Esophagus mucosa (tissue), 1 donor: ENCODE measurements around the gene DNAJC4. TPM values are rescaled to one million over a fixed set of nuclear protein-coding genes. Genes with fewer than 3 reads are reported as not detected.

Source experiments
- ATAC-seq: fragments of 200-7000 bp; cut with Tn5 transposase; one replicate; pipeline ENCODE4 v1.9.1; 2020
- total RNA-seq: library from RNA; stranded (reverse); gene quantifications from one replicate; pipeline ENCODE4 v1.2.4, GENCODE V29; 2023
- donor health status: DM: yes; HTN: yes; CAD: no.

The DNAJC4 gene
- total RNA-seq, 1 donor from 2014 or later, result 16.7 TPM

DNA sequence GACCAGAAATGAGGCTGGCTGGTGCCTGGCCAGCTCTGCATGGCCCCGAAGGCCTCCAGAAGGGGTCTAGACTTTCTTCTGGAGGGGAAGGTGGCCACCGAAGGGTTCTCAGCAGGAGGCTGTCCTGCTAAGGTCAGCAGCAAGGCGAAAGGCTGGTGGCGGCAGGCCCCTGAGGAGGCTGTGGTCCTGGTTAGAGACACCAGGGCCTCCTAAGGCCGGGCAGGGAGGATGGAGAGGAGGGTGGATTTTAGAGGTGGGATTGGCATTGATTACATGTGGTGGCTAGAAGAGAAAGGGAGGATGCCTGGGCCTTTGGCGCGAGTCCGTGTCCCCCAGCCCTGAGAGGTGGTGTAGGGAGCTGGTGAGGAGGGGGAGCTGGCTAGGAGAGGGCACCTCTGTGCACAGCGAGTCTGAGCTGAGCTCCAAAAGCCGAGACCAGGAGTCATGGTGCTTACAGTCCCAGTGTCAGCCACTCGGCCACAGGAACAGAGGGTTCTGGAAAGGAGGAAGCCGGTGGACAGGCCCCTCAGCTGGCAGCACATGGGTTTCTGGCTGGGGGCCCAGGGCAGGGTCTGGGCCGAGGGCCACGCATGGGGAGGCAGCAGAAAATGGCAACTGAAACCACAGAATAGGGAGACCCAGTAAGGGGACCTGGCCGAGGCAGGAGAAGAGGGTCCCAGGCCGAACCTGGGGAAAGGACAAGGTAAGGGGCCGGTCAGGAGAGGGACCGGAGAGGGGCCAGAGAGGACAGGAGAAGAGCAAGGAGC is 21.4 kb upstream of the DNAJC4 start:
- ATAC-seq, result no peak

DNA sequence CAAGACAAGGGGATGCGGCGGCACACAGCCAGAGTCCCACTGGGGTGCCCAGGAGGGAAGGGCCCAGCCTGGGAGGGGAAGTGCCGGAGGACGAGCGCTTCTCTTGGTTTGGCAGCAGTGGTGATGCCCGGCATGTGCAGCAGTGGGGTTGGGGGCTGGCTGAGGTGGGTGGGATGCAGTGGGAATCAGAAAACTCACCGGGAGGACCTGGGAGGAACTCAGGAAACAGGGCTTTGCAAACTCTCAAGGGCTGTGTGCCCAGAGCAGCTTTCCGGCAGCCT is 20.8 kb upstream of the DNAJC4 start:
- no peak for ATAC-seq

DNA sequence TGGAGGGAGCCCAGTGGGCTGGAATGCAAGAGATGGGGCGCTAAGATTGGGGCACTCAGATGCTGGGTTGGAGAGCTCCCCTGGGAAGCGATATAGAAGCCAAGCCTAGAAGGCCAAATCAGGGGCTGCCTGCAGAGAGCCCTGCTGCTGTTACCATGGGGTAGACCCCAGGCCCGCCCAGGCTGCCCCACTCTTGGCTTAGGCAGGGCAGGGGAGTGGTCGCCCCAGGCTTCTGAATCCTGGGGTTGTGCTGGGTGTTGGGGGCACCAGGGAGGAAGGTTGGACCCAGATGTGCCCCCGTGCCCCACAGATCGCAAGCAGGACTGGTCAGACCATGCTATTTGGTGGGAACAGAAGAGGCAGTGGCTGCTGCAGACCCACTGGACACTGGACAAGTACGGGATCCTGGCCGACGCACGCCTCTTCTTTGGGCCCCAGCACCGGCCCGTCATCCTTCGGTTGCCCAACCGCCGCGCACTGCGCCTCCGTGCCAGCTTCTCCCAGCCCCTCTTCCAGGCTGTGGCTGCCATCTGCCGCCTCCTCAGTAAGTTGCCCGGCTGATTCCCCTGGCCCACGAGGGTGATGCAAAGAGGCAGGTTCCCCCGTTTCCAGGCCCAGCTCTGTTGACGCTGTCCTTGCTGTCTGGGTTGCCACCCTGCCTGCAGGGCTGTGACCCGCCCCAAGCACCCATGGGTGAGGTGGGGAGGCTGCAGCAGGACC is 19.9 kb upstream of the DNAJC4 start:
- no peak for ATAC-seq

DNA sequence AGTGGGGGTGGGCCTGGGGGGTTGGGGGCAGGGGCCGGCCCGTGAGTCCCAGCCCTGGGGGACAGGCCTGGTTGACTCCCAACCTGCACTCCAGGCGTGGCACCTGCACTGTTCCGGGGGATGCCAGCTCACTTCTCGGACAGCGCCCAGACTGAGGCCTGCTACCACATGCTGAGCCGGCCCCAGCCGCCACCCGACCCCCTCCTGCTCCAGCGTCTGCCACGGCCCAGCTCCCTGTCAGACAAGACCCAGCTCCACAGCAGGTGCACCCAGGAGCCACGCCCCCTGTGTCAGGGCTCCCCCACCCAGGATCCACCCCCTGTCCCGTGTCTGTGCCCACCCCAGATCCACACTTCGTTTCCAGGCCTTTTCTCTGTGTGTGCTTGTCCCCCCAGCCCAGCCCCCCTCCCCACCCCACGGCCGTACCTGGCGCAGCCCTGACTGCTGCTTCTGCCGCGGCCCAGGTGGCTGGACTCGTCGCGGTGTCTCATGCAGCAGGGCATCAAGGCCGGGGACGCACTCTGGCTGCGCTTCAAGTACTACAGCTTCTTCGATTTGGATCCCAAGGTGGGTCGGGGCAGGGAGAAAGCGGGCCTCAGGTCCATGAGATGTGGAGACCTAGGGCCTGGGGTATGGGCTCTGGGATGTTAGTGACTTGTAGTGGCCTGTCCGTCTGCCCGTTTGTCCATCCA is 19.0 kb upstream of the DNAJC4 start:
- no peak for ATAC-seq

DNA sequence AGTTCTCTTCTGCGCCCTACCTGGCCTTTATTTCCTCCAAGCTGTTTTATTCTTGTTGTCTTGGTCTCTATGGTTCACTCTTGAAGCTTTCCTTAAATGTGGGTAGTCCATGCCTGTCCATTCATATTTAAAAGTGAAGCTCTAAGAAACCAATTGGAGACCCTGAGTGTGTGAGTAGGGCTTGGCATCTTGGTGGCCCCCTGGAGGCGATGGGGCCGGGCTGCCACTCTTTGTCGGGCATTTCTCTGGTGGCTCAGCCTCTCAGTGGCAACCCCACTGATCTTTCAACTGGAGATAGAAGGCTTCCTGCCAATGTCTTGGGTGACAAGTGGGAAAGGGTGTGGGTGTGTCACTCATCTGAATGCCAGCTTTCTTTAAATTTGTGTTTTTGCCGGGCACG is 13.5 kb upstream of the DNAJC4 start:
- no peak for ATAC-seq

- no peak for ATAC-seq
Observed at GRCh38 chr11:64218628-64219353, 11.6 kb upstream of the DNAJC4 start.

DNA sequence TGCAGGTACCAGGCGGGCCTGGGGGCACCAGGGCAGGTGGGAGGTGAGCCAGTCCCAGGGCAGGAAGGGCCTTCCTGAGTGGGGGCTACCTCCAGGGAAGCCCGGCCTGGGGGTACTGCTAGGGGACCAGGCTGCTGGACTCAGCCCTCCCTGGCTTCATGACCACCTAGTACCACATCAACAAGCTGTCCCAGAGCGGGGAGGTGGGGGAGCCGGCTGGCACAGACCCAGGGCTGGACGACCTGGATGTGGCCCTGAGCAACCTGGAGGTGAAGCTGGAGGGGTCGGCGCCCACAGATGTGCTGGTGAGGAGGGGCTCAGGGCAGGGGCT is 11.0 kb upstream of the DNAJC4 start:
- ATAC-seq, result no peak

DNA sequence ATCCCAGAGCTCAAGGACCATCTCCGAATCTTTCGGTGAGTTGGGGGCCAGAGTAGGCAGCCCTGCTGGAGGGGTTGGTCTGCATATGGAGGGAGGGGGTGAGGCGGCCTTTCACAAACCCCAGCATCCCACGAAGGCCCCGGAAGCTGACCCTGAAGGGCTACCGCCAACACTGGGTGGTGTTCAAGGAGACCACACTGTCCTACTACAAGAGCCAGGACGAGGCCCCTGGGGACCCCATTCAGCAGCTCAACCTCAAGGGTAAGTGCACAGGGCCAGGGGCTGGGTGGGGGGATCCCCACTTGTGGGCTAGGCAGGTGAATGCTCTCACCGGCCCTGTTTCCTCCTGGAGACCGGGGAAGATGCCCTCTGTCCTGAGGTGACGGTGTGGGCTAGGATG is 10.6 kb upstream of the DNAJC4 start:
- ATAC-seq, result no peak

DNA sequence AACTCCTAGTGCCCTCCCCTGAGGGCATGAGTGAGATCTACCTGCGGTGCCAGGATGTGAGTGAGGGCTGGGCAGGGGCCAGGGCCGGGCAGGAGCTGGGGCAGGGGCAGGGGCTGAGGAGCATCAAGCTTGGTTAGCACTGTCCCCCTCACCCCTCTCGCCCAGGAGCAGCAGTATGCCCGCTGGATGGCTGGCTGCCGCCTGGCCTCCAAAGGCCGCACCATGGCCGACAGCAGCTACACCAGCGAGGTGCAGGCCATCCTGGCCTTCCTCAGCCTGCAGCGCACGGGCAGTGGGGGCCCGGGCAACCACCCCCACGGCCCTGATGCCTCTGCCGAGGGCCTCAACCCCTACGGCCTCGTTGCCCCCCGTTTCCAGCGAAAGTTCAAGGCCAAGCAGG is 10.1 kb upstream of the DNAJC4 start:
- ATAC-seq, result no peak

- no peak for ATAC-seq
Observed at GRCh38 chr11:64220798-64221197, 9.6 kb upstream of the DNAJC4 start.

GRCh38 chr11:64222651-64223000 is 7.7 kb upstream of the DNAJC4 start:
- no peak for ATAC-seq

GRCh38 chr11:64223001-64223651 is 7.2 kb upstream of the DNAJC4 start:
- ATAC-seq, result no peak

- no peak for ATAC-seq
Observed at GRCh38 chr11:64224151-64224890, 6.0 kb upstream of the DNAJC4 start.

DNA sequence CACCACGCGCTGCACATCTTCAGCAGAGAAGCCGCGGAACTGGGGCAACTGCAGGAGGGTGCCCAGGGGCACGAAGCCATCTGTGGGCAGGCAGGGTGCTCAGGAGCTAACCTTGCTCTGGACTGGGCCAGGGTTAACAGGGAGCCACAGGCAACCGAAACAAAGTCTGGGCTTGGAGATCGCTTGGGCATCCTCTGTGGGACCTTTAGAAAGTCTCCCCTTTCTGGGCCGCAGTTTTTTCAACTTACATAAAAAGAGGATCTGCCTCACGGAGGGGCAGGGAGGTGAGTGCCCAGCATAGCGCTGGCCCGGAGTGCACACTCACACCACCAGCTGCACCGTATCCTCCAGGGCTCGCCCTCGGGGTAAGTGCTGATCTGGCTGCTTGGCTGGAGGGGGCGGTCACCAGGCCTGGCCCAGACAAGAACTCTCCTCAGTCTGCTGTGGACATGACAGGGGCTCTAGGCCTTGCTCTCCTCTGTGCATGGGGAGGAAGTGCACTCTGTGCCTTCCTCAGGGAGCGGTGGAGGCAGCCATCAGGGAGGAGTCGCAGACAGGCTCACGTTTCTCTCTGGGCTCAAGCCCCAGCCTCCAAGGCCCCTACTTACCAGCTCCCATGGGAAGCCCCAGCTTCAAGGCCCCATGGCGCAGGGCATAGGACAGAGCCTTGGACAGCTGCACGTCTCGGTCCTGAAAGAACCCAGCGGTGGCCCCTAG is 5.3 kb upstream of the DNAJC4 start:
- peak; percentile 0 for ATAC-seq

- ATAC-seq, result peak; percentile 74
Observed at GRCh38 chr11:64225608-64226506, 4.5 kb upstream of the DNAJC4 start, which contains the start of the genes NUDT22 and TRPT1. Gene NUDT22 (plus strand): TSS chr11:64226274. CDS start chr11:64226653, 379 bp downstream. Gene TRPT1 (minus strand): TSS chr11:64226186. CDS start chr11:64225860, 326 bp downstream.

DNA sequence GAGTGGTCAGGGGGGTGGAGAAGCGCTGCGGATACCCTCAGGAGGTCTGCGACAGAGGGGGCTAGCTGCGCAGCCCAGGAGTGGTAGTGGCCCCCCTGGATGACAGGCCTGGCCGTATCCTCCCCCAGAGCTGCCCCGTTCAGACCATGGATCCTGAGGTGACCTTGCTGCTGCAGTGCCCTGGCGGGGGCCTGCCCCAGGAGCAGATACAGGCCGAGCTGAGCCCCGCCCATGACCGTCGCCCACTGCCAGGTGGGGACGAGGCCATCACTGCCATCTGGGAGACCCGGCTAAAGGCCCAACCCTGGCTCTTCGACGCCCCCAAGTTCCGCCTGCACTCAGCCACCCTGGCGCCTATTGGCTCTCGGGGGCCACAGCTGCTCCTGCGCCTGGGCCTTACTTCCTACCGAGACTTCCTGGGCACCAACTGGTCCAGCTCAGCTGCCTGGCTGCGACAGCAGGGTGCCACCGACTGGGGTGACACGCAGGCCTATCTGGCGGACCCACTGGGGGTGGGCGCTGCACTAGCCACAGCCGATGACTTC is 3.8 kb upstream of the DNAJC4 start:
- peak; percentile 26 for ATAC-seq

DNA sequence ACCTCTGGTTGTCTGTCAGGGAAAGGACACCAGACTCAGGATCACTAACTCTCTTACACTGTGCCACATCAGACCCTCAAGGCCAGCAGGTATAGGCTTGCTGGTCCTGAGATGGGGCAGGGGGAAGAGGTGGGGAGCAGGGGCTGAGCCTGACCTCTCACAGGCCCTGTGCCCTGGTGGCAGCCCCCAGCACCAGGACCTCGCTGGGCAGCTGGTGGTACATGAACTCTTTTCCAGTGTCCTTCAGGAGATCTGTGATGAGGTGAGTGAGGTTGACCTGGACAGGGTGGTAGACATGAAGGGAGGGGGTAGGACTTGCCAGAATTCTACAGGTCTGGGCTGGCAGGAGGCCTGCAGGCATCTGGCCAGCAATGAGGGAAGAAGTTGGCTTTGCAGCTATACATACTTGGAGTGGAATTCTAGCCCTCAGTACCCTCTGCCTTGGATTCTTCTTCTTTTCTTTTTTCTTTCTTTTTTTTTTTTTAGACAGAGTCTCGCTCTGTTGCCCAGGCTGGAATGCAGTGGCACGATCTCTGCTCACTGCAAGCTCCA is 2.9 kb upstream of the DNAJC4 start:
- no peak for ATAC-seq

DNA sequence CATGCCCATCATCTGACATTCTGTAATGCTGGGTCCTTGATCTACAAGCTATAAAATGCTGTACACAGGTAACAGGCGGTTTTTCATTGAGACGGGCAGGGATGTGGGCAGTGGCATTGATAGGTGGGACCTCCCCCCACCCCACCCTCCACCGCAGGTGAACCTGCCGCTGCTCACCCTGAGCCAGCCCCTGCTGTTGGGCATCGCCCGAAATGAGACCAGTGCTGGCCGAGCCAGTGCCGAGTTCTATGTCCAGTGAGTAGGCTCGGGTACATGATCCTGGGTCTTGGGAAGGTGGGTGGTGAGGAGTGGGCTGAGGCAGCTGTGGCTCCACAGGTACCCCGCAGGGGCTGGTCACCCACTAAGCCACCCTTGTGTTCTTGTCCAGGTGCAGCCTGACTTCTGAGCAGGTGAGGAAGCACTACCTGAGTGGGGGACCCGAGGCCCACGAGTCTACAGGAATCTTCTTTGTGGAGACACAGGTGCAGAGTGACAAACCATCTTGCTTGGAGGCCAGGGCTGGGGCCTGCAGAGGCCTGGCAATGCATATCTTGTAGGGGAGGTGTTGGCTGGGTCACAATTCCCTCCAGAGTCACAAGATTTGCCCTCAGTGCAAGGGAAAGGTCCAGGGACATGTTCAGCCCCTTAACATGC is 1.1 kb upstream of the DNAJC4 start:
- ATAC-seq, result no peak

DNA sequence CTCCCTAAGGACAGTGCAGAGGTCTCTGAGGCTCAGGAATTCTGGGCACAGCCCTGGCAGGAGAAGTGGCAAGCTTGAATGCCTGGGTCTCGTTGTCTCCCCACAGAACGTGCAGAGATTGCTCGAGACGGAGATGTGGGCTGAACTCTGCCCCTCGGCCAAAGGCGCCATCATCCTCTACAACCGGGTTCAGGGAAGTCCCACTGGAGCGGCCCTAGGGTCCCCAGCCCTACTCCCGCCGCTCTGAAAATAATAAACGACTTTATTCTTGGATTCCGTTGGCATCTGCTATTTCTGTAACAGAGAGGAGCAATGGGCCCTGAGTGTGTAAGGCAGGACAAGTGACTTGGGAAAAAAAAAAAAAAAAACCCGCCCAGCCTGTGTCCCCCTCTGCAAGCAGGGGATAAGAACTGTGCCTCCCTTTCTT is 591 bp upstream of the DNAJC4 start:
- no peak for ATAC-seq
